HG03439 (cell line): ENCODE results near the gene CRB2.

Source experiments
- ATAC-seq: cut with Tn5 transposase; IDR thresholded peaks from one replicate; pipeline ENCODE4 v1.9.1; 2021; ENCODE audit warnings: mild to moderate bottlenecking, moderate library complexity; ENCODE audit not compliant: unreplicated experiment

Gene CRB2

DNA sequence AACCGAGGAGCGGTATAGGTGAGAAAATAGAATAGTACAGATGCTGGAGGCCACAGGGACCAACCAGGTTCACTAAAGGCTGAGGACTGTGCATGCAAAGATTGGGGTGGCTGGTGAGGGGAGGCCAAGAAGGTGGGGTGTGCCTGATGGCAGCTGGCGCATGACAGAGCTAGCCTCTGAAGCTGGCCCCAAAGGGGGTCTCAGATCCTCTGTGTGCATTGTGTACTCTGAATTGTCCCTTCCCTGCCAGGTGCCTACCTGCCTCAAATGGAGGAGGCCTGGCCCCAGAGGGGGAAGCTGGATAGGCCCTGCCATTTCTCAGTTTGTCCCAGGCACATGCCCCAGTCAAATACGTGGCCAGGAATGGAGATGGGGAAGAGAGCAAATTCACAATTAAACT lies 63.1 kb downstream of the CRB2 start:
- ATAC-seq, result no peak

DNA sequence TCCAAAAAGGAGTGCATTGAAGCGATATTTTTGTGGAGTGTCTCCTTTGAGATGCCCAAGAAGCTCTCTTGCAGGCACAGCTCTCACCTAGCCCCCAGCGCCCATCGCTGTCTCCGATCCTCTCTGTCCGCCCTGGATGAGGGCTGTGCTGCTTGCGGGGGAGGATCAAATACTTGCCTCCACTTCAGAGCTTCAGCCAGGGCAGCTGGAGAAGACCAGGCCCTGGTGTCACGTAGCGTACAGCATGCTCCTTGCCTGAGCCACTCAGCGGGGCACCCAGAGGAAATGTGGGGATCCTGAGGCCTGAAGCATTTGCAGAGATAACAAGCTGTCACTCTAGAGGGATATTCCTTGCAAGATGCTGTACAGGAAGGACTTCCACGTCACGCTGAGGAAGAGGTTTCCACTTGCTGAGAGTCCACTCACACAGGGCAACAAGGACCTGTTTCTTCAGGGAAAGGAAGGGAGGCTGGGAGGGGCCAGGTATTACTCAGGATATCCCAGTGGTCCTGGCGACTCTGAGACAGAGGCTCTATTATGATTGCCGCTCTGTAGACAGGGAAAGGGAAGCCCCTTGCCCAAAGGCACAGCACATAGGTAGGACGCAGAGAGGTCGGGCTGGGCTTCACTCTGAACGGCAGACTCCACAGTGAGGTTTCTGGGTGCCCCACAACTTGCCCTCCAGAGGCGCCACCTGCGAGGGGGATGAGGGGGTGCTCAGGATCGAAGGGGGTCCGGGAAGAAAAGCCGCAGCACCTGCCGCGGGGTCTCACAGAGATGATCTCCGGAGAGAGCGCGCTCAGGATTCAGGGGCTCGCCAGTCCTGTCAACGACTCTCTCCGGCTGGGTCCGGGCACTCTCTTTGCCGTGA lies 64.0 kb downstream of the CRB2 start:
- ATAC-seq, result no peak

DNA sequence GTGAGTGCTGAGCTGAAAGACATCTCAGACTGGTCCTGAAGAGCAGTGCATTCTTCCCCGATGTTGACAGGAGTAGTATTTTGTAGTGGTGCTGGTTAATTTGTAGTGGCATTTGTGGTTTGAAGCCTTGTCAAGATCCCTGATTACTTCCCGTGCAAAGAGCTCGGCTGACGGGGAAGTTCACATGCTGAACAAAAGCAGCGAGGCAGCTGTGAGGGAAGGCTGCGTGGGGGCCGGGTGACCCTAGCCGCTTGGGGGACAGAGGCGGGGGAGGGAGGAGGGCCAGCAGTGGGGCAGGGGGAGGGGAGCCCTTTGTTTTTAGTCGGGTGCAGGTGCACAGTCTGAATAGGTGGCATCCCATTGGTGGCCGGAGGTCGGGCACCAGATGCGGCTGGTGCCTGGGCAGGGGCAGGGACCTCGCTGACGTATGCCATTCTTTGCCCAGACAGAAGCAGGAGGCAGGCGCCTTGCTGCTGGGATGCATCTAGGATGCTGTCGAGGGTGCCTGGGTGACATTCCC lies 64.7 kb downstream of the CRB2 start:
- no peak for ATAC-seq

DNA sequence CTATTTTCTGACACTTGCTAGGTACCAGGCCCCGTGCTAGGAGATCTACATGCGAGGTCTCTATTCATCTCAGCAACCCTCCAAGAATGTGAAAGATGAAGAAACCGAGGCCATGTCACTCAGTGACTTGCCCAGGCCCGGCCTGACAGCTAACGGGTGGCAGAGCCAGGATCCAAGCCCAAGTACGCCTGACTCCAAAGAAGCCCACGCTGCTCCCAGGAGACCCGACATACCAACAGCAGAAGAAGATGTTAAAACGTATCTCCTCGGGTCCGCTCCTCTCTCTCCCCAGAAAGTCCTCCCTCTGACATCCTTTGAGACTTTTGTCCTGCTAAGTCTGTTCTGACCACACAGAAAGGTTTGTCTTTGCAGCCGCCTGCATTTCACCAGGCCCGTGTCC lies 65.2 kb downstream of the CRB2 start:
- no peak for ATAC-seq

DNA sequence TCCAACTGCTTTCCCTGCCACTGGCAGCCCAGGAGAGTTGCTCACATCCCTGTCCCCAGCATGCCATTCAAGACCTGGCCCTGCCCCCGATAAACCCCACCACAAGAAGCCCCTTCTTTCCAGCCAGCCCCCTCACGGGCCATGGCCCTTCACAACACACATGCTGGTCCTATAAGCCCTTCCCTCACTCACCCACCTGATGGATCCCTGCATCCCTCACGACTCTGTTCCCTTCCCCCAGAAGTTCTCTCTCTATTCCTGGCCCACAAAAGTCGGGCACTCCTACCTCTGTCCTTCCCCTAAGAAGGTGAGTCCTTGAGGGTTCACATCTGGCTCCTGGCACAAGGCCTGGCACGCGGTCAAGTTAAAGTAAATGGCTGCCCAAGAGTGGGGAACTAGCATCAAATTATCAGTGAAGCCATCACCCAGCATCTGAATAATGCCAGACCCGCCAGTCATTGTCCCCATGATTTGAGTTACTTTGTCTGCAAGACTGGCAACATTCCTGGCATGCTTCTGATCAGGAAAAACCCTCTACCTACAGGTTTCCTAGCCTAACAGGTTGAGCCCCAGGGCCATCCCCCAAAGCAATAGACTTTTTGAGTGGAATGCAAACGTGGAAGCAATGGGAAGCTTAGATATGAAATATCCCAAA lies 65.9 kb downstream of the CRB2 start:
- ATAC-seq, result no peak

DNA sequence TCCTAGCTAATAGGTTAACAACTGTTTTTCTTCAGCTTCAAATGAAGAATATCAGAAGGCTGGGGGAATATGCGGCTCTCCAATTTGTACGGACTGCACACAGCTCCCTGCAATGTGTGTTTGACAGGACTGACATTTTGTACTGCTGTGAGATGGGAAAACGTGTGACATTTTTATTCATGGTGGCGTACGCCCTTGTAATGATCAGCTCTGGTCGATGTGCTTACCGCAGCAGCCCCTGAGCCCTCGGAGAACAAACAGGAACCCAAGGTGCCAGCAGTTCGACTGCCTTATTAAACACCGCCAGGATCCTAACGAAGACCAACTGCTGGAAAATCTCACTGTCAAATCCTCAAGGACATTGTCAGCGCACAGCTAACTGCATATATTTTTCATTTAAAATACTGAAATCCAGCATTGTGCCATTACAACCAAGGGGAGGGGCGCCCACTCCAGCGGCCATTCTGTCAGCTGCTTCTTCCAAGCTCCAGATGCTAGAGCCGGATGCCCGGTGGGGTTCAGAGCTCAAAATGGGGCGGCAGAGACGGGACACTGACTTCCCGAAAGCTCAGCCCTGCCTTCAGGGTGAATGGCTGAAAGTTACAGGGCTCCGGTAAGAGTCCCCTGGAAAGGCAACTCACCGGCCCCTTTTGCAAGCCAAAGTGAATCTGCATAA lies 66.8 kb downstream of the CRB2 start:
- no peak for ATAC-seq

DNA sequence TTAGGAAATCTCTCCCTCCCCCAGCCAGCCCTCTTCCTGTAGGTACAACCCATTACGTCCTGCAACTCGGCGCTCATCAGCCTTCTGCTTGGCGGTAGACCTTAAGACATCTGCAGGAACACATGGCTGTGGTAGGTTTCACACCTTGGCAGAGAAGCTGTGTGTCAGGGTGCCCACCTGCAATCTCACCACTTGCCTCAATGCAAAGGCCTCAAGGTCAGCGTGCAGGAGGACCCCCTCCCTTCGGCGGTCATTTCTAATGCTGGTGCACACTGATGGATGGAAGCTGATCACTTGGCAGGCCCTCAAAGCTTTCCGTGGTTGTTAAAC lies 67.3 kb downstream of the CRB2 start:
- no peak for ATAC-seq

DNA sequence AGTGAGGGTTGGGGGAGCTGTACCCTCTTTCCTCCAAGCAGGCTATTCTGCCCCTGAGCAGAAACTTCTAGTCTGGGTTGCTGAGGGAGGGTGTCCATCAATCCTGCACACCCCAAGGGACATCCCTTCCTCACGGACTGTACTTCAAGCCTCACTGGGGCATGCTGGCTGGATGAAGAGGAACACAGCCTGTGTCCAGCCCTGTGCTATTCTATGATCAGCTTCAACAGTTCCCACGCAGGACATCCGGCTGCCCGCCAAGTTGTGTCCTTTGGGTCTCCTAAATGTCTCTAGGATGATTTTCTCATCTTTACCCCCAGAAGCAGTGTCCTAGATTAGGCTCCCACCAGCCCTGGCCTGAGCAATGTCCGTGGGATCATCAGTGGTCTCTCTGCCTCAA lies 68.1 kb downstream of the CRB2 start:
- no peak for ATAC-seq

DNA sequence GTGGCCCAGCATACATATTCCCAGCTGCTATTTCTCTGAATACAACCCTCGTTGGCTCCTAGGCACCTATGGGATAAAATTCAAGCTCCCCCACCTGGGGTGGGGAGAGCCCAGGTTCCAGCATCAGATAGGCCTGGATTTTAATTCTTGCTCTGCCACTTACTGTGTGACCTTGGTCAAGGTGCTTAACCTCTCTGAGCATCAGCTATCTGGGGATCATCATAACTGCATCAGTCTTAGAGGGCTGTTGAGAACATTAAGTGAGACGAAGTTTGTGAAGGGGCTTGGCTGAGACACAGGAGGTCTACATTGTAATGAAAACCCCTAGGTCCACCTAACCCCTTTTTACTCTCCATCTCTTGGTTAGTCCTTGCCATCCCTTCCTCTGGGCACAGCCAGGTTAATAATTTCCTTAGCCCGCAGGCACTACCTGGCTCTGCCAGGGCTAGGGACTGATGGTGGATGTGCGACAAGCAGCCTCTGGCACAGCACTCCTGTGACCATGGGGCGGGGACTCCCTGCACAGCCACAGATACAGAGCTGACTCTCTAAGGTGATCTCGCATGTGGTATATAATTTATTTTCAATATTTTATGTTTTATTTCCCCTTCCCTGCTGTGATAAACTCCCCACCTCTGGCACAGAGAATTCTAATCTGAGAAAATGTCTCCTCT lies 68.7 kb downstream of the CRB2 start:
- ATAC-seq, result no peak

DNA sequence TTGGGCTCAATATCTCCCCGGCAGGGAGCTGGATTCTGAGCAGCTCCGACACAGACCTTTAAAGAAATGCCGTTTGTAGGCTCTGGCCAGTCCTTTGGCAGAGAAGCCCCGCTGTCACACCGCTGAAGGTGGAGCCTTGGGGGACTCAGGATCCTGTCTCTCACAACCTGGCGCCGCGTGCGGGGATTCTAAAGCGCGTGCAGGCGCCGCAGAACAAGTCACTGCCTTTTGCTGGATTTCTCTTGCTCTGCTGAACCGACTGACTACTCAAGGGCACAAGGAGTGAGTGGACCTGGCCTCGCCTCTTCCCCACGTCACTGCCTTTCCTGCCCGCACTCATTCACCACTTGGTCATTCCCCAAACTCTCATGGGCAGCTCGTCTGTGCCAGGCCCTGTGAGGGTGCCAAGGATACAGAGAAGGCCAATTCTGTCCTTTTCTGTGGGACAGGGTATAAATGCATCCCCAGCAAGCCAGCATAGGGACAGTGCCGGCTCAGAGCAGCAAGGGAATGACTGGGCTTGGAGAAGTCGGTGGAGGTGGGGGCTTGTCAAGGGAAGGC lies 69.3 kb downstream of the CRB2 start:
- no peak for ATAC-seq

DNA sequence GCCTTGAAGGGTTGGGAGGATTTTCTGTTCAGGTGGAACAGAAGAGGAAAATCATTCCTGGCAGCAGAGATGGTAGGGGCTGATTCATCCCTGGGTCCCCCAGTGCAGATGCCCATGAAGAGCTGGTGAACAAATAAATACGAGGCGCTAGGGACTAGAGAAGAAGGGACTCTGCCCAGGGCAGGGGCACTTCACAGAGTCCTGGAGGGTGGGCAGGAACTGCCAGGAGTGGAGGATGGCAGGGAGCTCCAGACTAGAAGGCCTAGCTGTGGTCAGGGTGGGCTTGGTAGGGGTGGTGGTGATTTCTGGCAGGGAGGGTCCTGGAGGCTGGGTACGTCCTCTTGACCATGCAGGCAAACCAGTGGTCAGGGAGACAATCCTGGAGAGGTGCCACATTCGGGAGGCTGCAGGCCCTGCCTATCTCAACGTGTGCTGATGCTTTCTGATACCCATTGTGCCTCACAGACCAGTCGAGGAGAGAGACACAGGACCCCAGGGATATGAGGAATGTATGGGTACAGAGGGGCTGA lies 69.9 kb downstream of the CRB2 start:
- no peak for ATAC-seq

DNA sequence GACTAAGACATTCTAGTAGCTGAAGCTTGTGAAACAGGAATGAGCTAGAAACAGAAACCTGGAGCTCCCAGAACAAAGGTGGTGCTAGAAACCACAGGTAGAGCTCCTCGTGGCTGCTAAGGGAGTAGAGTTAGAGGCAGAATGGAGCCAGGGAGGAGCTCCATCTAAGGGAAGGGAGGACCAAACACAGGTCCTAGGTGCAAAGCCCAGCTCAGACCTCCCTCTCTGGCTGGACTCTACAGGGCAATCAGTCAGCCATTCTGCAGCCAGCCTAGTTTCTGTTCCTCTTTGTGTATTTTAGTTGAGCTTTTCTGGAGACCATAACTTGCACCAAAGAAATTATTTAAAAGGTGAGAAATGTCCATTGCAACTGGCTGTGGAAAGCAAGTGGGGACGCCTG lies 70.4 kb downstream of the CRB2 start:
- no peak for ATAC-seq
